HL-60 (cell line): Measurements from ENCODE around the gene SREBF1.

Source experiments
- DNase-seq, 2 experiments: peaks; one replicate each; pipeline ENCODE4 v3.0.0-alpha.2; 2010 to 2020; ENCODE audit warnings: low read depth in 1 of 2, low spot score in 1 of 2
- H3K27ac ChIP-seq: fragments of 250-450 bp; sonication (Bioruptor Pico); replicated peaks from 2 replicates; pipeline ENCODE4 v1.5.1; 2020; ENCODE audit warnings: mild to moderate bottlenecking, moderate library complexity
- H3K27me3 ChIP-seq: fragments of 250-450 bp; sonication (Bioruptor Pico); 2 replicates; pipeline ENCODE4 v1.5.1; 2021; ENCODE audit warnings: mild to moderate bottlenecking, moderate library complexity; ENCODE audit not compliant: insufficient read depth, poor library complexity, severe bottlenecking
- H3K4me3 ChIP-seq: replicated peaks from 2 replicates; pipeline ENCODE4 v1.5.1; 2011; ENCODE audit warnings: mild to moderate bottlenecking, control low read depth, low read length; ENCODE audit not compliant: insufficient read depth
- GABPA ChIP-seq: IDR thresholded peaks from 2 replicates; pipeline ENCODE4 v1.6.1; 2012; ENCODE audit warnings: low read depth
- POLR2AphosphoS5 ChIP-seq: IDR thresholded peaks from 2 replicates; pipeline ENCODE4 v1.6.1; 2012; ENCODE audit warnings: low read depth
- SPI1 ChIP-seq: IDR thresholded peaks from 2 replicates; pipeline ENCODE4 v1.6.1; 2012; ENCODE audit warnings: low read depth, mild to moderate bottlenecking, borderline replicate concordance
- TF ChIP-seq, protein P1 (sequence below): IDR thresholded peaks from one replicate; pipeline ENCODE4 v1.5.1; 2011; ENCODE audit warnings: low read length, control low read depth, inconsistent platforms; ENCODE audit not compliant: insufficient read depth
- TF ChIP-seq, protein P2 (sequence below): IDR thresholded peaks from 2 replicates; pipeline ENCODE4 v1.6.1; 2012; ENCODE audit warnings: low read depth; ENCODE audit not compliant: insufficient replicate concordance

SREBF1 gene

DNA sequence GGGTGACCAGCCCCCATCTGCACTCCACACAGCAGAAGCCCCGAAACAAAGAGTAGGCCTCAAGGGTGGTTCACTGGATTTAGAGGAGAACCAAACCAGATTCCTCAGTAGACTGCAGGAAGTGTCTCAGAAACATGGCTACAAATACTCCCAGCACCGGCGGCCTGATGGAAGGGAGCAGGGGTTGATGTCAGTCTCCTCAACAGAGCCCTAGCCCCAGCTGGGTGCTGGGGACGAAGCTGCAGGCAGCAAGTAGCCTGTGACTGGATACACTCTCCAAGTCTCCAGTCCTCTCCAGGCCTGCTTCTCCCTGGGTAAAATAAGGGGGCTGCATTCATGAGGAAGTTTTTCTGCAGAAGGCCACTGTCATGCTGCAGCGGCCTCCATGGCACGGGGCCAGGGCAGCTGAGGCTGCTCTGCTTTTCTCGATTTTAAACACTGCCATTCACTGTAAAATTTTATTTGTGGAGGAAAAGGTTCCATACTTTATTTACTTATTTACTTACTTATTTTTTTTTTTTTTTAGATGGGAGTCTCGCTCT, 36.7 kb upstream of the SREBF1 start:
- Histone ChIP-seq H3K4me3 (no peak overlapping the region), H3K27me3 (no peaks in the 10 kb centered on the region), H3K27ac (peak overlapping the region; percentile 28; the same call in 1 of the 2 replicates)
- DNase-seq = no peak
- TF ChIP-seq, protein P1, sequence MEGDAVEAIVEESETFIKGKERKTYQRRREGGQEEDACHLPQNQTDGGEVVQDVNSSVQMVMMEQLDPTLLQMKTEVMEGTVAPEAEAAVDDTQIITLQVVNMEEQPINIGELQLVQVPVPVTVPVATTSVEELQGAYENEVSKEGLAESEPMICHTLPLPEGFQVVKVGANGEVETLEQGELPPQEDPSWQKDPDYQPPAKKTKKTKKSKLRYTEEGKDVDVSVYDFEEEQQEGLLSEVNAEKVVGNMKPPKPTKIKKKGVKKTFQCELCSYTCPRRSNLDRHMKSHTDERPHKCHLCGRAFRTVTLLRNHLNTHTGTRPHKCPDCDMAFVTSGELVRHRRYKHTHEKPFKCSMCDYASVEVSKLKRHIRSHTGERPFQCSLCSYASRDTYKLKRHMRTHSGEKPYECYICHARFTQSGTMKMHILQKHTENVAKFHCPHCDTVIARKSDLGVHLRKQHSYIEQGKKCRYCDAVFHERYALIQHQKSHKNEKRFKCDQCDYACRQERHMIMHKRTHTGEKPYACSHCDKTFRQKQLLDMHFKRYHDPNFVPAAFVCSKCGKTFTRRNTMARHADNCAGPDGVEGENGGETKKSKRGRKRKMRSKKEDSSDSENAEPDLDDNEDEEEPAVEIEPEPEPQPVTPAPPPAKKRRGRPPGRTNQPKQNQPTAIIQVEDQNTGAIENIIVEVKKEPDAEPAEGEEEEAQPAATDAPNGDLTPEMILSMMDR = no peak
- TF ChIP-seq, protein P2, sequence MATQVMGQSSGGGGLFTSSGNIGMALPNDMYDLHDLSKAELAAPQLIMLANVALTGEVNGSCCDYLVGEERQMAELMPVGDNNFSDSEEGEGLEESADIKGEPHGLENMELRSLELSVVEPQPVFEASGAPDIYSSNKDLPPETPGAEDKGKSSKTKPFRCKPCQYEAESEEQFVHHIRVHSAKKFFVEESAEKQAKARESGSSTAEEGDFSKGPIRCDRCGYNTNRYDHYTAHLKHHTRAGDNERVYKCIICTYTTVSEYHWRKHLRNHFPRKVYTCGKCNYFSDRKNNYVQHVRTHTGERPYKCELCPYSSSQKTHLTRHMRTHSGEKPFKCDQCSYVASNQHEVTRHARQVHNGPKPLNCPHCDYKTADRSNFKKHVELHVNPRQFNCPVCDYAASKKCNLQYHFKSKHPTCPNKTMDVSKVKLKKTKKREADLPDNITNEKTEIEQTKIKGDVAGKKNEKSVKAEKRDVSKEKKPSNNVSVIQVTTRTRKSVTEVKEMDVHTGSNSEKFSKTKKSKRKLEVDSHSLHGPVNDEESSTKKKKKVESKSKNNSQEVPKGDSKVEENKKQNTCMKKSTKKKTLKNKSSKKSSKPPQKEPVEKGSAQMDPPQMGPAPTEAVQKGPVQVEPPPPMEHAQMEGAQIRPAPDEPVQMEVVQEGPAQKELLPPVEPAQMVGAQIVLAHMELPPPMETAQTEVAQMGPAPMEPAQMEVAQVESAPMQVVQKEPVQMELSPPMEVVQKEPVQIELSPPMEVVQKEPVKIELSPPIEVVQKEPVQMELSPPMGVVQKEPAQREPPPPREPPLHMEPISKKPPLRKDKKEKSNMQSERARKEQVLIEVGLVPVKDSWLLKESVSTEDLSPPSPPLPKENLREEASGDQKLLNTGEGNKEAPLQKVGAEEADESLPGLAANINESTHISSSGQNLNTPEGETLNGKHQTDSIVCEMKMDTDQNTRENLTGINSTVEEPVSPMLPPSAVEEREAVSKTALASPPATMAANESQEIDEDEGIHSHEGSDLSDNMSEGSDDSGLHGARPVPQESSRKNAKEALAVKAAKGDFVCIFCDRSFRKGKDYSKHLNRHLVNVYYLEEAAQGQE = no peak
- TF ChIP-seq SPI1 (no peak), GABPA (no peak), POLR2AphosphoS5 (no peak)

DNA sequence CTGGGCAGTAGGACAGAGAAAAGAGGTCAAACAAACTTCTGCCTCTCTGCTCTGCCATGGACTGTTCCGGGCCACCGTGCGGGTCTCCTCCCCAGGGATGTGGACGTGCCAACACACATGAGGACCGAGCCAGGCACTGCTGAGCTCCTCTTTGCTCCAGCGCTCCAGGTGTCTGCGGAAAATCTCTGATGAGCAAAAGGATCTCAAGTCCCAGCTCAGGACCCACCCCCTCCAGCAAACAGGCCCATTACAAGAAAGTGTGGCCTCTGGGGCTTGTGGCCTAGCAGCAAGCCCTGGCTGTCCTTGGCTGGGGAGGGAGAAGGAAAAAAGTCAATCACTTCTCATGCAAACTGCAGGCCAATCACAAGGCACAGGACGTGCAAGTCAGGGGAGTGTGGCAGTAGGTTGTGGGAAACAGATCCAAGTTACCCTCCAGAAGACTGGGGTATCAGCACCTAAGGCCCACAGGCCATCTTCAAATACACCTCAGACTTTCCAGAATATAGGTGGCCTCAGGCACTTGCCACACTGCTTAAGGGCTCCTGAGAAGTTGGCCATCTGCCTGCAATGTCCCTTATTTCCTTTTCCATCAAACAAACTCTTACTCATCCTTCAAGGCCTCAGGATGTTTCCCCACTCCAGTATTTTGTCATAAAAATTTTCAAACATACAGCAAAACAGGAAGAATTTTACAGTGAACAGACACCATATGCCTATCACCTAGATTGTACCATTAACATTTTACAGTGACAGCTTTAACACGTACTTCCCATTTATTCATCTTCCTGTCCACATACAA, 36.0 kb upstream of the SREBF1 start:
- Histone ChIP-seq H3K4me3 (no peak overlapping the region), H3K27me3 (no peaks in the 10 kb centered on the region), H3K27ac (peak overlapping the region; percentile 28; the same call in 1 of the 2 replicates)
- no peak for TF ChIP-seq POLR2AphosphoS5
- TF ChIP-seq, protein P2 = no peak
- no peak for TF ChIP-seq GABPA
- TF ChIP-seq, protein P1 = no peak
- no peak for TF ChIP-seq SPI1
- peak in 1 of 2 experiments; percentile 36 for DNase-seq

- no peak overlapping the region for H3K27ac ChIP-seq
- no peak for DNase-seq
- no peak overlapping the region for H3K4me3 ChIP-seq
- H3K27me3 ChIP-seq = no peaks in the 10 kb centered on the region
- no peak for TF ChIP-seq GABPA
These were observed 35.1 kb upstream of the SREBF1 start for GRCh38 chr17:17871913-17872312.

GRCh38 chr17:17870247-17870646, 33.5 kb upstream of the SREBF1 start:
- TF ChIP-seq GABPA = no peak
- TF ChIP-seq, protein P2 = no peak
- TF ChIP-seq, protein P1 = no peak
- TF ChIP-seq SPI1 = no peak
- TF ChIP-seq POLR2AphosphoS5 = no peak
- no peak overlapping the region for H3K4me3 ChIP-seq
- H3K27me3 ChIP-seq = no peaks in the 10 kb centered on the region
- DNase-seq = no peak
- H3K27ac ChIP-seq = no peak overlapping the region
